HCT116 (cell line): ENCODE data around the gene GJC1.

Experiments used
- EZH2phosphoT487 ChIP-seq: fragments of 200-600 bp; IDR thresholded peaks from 2 replicates; pipeline ENCODE4 v1.6.1; 2018; ENCODE audit warnings: antibody characterized with exemption, borderline replicate concordance
- POLR2A ChIP-seq: IDR thresholded peaks from 2 replicates; pipeline ENCODE4 v1.7.0; 2011; ENCODE audit warnings: borderline replicate concordance; ENCODE audit not compliant: insufficient read depth, insufficient read length; ENCODE audit errors: extremely low read depth
- RAD21 ChIP-seq: IDR thresholded peaks from 2 replicates; pipeline ENCODE4 v1.6.1; 2012; ENCODE audit warnings: low read depth, mild to moderate bottlenecking
- SRF ChIP-seq: IDR thresholded peaks from 2 replicates; pipeline ENCODE4 v1.6.1; 2012; ENCODE audit warnings: low read depth
- TF ChIP-seq, protein P1 (sequence below), 3 experiments: fragments of 200-600 bp in 1 of 3; sonication (generic) in 1 of 3; IDR thresholded peaks in 2 of 3; conservative IDR thresholded peaks in 1 of 3; 2 replicates each; pipeline ENCODE4 v1.5.1; 2012 to 2017; ENCODE audit warnings: low read depth in 2 of 3, low read length in 2 of 3, antibody characterized with exemption in 1 of 3, borderline replicate concordance in 1 of 3, control low read depth in 1 of 3, mild to moderate bottlenecking in 1 of 3, mixed read lengths in 1 of 3, mixed run types in 1 of 3, moderate library complexity in 1 of 3; ENCODE audit not compliant: insufficient read depth in 1 of 3
- TF ChIP-seq, protein P2 (sequence below): IDR thresholded peaks from 2 replicates; pipeline ENCODE4 v1.6.1; 2011; ENCODE audit warnings: mild to moderate bottlenecking, low read length, moderate library complexity; ENCODE audit not compliant: insufficient replicate concordance; ENCODE audit errors: extremely low read depth
- TF ChIP-seq, protein P3 (sequence below): IDR thresholded peaks from 2 replicates; pipeline ENCODE4 v1.6.1; 2012

DNA sequence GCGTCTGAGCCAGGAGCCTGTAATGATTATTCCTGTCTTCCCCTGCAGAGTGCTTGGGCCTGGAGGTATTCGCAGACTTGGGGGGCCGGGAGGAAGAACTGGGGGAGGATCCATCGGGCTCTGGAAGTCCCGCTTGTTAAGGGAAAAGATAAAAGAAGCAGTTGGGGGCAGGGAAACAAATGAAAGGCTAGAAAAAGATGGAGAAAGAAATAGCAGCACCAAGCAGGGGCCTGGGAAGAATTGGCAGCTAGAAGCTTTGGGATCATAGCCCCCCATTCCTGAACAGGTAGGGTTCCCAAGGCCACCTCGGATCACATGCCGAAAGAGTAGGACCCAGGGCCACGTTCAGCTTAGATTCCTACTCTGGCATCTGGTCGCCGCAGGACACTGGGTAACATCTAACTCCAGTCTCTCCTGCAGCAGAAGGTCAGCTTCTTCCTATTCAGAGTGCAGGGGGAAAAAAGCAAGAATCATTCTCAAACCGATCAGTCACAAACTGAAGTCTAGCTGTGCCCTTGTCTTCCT lies 47.7 kb downstream of the GJC1 start:
- TF ChIP-seq SRF (no peak), EZH2phosphoT487 (no peak), RAD21 (no peak), POLR2A (no peak)
- TF ChIP-seq, protein P1, sequence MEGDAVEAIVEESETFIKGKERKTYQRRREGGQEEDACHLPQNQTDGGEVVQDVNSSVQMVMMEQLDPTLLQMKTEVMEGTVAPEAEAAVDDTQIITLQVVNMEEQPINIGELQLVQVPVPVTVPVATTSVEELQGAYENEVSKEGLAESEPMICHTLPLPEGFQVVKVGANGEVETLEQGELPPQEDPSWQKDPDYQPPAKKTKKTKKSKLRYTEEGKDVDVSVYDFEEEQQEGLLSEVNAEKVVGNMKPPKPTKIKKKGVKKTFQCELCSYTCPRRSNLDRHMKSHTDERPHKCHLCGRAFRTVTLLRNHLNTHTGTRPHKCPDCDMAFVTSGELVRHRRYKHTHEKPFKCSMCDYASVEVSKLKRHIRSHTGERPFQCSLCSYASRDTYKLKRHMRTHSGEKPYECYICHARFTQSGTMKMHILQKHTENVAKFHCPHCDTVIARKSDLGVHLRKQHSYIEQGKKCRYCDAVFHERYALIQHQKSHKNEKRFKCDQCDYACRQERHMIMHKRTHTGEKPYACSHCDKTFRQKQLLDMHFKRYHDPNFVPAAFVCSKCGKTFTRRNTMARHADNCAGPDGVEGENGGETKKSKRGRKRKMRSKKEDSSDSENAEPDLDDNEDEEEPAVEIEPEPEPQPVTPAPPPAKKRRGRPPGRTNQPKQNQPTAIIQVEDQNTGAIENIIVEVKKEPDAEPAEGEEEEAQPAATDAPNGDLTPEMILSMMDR (IDR thresholded peaks at IDR 0.05 in 2 of 3, conservative IDR thresholded peaks at IDR 0.05 in 1 of 3; ENCODE audit: borderline replicate concordance in 1 of 3, insufficient read depth in 1 of 3, low read depth in 2 of 3, low read length in 2 of 3), result no peak
- TF ChIP-seq, protein P2, sequence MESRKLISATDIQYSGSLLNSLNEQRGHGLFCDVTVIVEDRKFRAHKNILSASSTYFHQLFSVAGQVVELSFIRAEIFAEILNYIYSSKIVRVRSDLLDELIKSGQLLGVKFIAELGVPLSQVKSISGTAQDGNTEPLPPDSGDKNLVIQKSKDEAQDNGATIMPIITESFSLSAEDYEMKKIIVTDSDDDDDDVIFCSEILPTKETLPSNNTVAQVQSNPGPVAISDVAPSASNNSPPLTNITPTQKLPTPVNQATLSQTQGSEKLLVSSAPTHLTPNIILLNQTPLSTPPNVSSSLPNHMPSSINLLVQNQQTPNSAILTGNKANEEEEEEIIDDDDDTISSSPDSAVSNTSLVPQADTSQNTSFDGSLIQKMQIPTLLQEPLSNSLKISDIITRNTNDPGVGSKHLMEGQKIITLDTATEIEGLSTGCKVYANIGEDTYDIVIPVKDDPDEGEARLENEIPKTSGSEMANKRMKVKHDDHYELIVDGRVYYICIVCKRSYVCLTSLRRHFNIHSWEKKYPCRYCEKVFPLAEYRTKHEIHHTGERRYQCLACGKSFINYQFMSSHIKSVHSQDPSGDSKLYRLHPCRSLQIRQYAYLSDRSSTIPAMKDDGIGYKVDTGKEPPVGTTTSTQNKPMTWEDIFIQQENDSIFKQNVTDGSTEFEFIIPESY, result no peak
- TF ChIP-seq, protein P3, sequence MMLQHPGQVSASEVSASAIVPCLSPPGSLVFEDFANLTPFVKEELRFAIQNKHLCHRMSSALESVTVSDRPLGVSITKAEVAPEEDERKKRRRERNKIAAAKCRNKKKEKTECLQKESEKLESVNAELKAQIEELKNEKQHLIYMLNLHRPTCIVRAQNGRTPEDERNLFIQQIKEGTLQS, result no peak
